Measurements from ENCODE around the gene PIGV.
A peak's percentile ranks its signal among the peaks of the same experiment; 100 is the strongest.

PIGV gene

DNA sequence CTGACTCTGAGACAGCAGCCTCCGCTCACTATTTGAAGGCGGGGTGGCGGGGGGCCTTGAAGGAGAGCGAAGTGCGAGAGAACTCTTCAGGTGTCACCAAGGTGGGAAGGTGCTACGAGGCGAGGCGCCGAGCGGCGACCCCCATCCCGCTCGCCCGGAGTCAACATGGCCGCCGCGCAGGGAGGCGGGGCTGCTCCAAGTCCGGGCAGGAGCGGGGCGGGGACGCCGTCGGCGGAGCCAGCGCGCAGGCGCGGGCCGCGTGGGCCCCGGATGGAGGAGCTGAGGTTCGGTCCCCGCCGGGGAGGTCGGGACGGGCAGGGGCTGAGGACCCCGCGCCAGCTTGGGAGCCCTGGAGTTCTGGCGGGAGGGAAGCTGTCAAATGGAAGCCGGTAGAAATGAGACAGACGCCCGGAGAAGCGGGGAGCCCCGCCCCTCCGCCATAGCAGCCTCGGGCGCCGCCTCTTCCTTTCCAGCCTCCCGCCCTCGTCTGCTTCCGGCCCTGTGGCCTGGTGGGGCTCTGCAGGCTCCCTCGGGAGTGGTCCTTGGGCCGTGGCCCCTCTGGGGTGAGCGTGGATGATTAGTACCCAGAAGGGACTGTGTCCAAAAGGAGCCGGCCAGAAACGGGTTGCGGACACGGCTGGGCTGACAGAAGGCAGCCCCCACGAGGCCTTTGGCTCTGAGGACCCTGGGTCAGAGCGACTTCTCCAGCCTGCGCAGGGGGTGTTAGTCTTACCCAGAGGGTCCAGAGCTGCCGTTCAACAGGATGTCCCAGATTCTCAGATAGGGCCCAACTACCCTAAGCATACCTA is at the start of gene PIGV:
Gene PIGV, plus strand, starts transcription at position 245 of the 809 bp plus-strand sequence. CDS start 2,866 bp downstream, outside the sequence.
- peak; percentile 87 to 97 (median 96) for DNase-seq

DNA sequence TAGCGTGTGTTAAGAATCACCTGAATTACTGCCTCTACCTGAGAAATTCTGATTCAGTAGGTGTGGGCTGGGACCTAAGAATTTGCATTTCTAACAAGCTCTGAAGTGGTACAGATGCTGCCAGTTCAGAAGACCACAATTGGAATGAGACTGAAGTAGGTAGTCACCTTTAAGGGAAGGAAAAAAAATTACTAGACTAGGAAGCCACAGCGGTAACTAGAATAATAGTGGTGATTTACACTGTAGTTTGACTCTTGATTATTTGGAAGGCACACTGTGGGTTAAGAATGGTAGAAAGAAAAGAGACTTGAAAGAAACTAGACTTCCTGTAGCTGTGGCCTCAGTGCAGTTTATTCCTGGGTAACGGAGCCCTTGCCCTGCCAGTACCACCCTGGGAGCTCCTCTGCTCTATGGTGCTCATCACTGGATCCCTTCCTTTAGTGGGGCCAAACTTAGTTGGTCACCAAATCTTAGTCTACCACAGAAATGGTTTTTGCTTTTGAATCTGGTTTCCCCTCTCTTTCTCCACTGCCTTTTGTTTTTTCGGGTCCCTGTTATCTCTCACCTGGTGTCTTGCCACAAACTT is 48.3 kb upstream of the PIGV start:
- no peak for DNase-seq

DNA sequence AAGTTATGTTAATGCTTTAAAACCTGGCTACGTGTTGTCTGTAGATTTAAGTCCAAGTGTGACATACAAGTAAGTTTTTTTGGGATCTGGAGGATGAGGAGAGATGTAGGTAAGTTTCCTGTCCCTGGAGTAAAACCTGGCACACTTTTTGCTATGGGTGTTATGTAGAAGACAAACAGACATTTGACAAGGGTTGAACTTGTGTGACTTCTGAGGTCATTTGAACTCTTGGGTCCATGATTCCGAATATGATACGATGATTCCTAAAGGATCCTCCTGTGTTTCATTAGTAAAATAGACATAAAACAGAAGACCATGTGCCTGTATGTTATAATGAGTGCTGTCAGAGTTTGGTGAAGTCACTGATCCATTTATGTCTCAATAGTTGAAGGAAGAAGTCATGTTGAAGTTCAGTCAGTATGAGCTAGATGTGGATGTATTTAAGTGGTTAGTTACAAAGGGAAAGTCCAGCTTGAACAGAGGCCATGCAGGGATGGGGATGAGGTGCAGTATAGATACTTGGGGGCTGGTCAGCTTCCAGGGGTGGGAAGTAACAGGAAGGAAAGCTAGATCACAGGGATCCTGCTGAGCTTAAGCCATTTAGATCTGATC is 47.6 kb upstream of the PIGV start:
- DNase-seq, result no peak

DNA sequence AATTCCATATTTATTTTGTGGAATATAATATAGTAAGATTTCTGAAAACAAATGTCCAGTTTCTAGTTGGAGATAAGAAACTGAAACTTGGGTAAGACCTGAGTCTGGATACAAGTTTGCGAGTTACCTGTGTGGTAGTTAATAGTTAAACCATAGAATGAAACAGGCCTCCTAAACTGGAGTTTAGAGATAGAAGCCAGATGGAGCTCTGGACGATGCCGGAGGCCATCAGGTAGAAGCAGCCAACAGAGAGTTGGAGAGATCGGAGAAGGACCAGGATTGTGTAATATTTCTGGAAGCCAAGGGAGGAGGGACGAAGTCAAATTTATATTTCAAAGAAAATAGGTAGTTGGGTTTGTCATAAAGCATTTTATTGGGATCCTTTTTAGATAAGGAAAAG is 46.8 kb upstream of the PIGV start:
- DNase-seq, result no peak

DNA sequence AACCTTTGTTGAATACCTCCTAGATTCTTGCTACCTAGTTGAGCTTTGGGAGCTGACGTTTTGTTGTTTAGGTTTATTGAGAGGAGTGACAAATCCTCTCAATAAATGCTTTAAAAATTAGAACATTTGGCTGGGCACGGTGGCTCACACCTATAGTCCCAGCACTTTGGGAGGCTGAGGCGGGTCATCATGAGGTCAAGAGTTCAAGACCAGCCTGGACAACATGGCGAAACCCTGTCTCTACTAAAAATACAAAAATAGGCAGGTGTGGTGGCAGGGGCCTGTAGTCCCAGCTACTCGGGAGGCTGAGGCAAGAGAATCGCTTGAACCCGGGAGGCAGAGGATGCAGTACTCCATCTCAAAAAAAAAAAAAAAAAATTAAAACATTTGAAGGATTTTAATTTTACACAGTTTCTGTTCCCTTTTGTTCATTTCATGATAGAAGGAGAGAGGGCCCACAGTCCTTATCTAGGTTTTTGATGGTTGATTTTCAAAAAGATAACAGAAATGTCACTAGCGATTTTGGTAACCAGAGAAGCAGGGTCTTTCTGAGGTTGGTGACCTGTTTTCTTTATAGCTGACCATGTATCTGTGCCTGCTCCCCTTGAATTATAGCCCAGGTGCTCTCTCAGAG is 44.2 kb upstream of the PIGV start:
- DNase-seq, result no peak

DNA sequence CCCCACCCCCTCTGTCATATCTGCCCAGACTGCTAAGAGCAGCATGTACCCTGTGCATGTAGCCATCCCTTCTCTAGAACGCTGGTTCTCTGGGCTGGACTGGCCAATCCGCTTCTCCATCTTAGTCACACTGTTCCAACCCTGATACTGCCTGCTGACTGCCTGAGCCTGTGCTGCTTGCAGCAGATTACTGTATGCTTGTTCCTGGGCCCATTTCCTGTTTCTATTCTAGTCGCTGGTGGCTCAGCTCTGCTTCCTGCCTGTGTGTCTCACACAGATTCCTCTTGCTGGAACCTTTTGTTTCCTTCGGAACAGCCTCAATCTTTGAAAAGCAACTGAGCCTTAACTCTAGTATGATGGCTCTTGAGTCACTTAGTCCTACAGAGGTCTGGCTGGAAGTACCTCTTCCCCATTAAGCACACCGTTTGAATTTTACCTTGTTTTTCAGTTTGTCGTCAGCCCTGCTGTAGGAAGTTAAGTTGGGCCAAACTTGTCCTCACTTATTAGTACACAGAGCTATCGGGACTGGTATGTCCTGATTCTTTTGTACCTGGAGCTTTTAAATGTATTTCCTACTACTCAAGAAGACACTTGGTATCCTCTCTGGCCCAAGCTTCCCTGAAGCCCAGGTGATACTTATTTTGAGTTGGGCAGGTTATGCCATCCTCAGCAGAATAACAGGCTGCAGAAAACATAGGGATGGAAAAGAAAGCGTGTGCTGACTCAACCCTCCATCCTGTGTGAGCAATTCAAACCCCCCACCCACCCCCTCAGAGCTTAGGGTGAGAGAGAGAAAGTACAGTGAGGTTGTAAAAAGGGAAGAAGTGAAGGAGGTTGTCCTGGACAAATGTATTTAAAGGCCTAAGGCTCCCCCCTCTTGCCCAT is 43.4 kb upstream of the PIGV start:
- DNase-seq, result peak in 2 of 3 experiments; percentile 10 to 39

DNA sequence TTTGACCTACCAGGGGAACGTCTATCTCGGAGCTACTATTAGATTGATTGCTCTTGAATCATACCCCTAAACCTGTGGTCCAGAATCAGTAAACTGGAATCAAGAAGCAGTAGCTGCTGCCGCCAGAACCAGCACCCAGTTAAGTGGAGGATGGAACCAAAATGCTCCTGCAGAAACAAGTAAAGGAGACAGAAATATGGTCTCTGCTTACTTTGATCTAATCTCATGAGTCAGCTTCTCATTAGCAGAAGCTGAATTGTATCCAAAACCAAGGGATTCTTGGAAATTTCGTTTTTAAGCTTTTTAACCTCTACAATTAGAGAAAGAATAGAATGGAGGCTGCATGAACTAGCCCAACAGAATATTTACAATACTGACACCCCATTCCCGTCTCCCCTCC is 42.6 kb upstream of the PIGV start:
- no peak for DNase-seq

DNA sequence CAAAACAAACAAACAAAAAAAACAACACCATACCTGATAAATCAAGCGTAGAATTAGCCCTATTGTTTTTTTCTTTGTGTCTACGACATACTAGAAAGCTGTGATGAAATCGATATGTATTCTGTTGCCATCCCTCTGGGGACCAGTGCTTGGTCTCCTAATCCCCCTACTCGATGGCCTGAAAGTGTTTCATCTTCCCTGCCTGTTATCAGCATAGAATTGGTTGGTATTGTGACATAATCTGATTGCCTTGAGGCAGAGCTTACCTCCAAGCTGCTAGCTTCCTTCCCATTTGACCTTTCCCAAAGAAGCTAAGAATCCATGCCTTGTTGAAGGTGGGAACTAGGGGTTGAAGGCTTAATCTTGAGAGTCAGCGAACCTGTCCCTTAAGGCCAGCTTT is 40.7 kb upstream of the PIGV start:
- no peak for DNase-seq

DNA sequence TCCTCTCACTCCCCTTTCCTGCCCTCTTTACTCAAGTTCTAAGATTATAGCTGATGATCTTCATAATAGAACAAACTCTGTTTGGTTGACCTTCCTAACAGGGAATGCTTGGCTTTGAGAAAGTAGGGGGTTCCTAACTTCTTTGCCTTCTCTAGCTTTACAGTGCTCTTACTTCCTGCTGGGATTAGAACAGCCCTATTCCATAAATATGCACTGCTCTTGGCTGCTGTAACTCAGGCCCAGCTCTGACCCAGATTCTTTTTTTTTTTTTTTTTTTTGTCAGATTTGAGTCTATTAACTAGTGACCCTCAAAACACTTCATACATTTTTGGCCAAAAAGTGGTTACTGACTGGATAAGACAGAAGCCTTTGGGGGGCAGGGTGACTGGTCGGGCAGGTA is 39.4 kb upstream of the PIGV start:
- DNase-seq, result no peak

DNA sequence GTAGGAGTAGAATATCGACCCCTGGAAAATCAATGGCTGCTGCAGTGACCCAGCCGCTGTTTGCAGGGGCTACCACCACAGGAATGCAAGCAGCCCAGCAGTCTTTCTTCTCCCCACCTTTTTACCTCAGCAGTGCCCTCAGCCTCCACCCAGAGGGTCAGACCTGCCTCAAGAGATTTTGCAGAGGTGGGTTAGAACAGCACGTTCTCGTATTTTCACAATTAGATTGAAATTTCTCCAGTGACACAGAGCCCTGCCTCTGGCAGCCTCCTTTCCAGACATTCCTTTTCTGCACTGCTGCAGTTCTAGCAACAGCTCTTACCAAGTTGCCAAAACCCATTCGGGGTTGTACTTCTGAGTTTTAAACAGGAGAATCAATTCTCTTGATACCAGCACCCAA is 38.3 kb upstream of the PIGV start:
- DNase-seq, result no peak

DNA sequence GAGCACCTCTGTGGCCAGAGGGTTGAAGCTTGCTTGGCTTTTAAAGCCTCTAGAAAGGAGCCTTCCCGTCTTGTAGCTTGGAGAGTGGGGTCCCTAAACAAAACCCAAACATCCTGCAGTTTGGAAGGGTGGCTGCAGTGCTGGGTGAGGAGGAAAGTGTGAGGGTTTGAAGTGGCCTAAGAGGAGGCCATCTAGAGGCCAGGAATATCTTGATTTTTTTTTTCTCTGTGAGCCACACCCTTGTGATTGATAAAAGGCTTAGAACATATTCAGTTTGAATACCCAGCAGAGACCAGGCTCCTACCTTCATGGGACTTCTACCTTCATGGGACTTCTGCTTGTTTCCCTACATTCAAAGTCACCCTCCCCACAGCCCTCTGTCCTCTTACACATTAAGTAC is 37.3 kb upstream of the PIGV start:
- no peak for DNase-seq

DNA sequence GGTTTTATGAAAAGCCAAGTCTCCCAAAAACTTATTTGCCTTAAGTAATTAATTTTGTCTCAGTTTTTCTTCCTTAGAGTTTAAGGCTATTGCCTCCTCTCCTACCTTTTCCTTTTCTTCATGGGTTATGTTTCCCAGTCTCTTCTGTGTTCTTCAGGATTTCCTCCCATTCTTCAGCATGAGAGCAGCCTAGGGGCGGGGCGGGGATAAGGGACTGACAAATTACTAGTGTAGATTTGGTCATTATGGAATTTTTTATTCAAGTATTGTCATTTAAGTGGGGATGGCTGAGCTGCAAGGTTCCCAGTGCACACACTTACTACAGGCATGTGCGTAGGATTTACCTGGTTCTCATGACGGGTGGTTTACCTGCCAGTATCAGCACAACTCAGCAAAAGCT is 35.2 kb upstream of the PIGV start:
- no peak for DNase-seq

DNA sequence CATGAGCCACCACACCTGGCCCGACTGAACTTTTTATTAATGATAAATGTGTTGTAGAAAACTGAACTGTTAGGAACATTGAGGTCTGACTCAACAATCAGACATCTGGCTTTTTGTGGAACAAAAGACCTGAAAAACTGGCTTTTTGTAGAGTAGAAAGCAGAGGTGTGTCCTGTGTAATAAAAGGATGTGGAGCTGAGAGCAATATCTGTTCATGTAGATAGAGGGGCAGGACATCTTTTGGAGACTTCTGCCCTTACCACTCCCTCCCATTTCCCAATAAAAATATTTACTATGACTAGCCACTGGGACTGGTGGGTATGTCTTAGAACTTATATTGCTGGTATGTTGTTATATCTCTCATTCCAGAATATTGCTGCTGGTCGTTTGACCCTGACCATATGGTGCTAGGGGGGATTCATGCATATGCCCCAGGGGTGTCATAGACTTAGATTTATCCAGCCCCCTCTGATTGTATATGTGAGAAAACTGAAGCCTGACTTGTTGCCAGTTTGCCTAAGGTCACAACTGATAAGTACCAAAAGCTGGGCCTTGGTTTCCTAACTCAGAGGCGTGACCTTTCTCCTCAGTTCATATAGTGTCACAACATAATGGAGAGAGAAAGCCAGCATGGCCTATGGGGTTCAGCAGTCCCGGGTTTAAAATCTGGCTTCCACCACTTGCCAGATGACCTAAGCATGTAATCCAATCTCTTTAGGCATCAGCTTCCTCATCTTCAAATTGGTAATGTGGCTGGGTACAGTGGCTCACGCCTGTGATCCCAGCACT is 33.5 kb upstream of the PIGV start:
- DNase-seq, result no peak

DNA sequence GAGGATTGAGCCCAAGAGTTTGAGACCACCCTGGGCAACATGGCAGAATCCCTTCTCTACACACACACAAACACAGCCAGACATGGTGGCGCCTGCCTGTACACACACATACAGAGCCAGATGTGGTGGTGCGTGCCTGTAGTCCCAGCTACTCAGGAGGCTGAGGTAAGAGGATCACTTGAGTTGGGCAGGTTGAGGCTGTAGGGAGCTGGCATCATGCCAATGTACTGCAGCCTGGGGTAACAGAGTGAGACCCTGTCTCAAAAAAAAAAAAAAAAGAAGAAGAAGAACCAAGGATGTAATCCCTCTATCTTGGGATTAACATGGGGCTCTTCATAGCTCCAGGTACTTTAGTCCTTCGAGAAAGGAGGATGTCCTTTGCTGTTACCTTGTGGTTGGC is 29.4 kb upstream of the PIGV start:
- no peak for DNase-seq

DNA sequence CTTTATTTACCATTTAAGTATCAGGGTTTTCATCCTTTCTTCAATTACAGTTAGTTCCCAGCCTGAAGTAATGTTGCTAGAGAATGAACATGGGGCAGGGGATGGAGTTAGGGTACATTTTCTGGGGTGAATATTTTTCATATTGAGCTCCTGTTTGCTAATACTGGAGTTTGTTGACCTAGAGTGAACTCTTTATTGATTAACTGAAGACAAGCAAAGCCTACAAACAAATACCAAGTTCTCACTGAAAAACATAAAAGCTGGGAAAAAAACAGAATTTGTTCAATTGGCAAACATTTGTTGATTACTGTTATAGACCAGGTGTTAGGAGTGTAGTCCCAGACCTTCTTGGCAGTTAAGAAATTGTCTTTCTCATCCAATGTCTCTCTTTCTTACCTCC is 28.2 kb upstream of the PIGV start:
- no peak for DNase-seq

DNA sequence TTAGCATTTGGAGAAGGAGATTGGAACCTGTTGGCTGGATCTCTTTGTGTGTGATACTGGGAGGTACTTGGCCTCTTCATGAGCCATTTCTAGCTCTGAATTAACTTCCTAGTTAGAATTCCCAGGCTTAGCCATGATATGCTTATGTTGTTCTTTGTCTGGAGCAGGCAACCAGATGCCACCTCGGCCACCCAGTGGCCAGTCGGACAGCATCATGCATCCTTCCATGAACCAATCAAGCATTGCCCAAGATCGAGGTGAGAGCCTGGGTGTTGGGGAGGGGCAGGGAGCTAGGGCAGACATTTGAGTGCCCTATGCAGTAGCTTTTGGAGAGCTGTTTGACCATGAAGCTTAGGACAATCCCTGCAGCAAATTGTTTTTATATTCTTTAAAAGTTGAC is 26.5 kb upstream of the PIGV start:
- no peak for DNase-seq

DNA sequence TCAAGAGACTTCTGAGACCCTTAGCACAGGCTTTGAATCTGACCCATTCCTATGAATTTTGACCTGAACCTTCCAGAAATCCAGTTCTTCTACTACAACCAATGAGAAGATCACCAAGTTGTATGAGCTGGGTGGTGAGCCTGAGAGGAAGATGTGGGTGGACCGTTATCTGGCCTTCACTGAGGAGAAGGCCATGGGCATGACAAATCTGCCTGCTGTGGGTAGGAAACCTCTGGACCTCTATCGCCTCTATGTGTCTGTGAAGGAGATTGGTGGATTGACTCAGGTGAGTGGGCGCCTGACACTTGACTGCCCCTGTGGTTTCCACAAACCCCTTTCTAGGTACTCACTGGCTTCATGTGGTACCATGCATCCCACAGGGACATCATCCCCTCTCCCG is 20.0 kb upstream of the PIGV start:
- no peak for DNase-seq

DNA sequence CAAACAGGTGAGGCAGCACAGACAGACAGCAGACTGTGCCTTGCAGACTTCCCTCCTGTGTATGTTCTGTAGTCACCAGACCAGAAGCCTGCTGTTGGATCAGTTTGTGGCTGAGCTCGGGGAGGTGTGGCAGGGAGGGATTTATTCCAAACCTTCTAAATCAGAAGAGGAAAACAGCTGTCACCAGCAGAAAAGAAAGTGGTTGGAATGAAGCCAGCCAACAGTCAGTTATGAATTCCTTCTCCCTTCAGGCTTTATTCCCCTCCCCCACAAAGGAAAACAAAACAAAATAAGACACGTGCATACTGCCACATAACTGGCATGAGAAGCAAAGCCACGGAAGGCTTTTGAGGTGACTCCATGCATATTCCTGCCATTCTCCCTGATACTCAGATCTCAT is 19.0 kb upstream of the PIGV start:
- no peak for DNase-seq

DNA sequence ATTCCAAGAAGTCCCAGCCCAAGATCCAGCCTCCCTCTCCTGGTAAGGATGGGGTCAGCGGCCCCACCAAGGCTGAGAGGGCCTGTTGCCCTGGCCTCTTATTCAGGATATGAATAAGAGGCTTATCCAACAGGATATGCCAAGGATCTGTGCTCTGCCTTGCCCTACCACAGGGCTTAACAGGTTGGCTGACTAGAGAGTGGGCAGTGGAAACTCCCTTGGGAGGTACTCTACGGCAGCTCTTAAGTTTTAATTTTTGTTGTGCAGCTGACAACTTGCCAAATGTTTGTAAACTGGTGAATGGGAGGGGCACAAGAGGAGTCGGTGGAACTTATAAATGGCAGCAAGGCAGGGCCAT is 16.5 kb upstream of the PIGV start:
- peak in 1 of 3 experiments; percentile 7 for DNase-seq

DNA sequence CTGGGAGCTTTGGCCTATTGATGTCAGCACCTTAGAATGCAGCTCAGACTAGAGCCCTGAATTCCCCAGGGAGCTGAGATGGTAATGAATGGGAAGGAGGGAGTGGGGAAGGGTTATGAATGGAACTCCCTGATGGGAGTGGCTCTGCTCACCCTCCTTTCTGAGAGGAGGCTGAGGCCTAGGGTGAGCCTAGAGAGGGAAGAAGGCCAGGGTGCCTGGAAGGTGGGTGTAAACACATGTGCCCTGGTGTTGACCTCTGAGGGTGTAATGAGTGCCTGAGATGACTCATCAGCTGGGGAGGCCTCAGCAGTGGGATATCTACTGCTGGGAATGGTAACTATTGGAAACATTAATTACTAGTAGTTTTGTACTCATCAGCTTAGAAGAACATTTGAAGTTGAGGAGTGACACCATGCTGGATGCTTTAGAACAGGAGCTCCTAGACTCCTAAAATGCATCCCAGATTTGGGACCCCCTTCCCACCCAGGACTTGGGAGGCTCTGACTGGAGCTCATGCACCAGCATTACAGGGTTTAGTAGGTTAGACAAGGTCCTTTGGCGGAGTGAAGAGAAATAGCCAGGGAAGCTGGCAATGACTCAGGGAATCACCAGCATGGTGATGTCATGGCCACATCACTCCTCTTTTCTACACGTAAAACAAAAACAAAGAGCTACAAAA is 16.0 kb upstream of the PIGV start:
- DNase-seq, result peak in 1 of 3 experiments; percentile 24

DNA sequence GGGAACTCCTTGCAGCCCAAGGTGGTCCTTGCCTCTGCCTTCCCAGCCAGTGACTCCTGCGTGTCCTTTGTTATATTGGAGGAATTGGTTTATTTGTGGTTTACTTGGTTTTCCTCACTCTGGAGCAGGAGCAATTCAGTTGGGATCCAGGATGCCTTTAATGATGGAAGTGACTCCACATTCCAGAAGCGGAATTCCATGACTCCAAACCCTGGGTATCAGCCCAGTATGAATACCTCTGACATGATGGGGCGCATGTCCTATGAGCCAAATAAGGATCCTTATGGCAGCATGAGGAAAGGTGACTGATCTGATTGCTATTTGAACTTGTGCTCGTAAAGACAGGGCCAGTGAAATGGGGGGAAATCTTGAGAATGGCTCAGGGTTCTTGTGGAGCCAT is 15.1 kb upstream of the PIGV start:
- DNase-seq, result no peak
